Glomerular endothelial cell (primary cell): ENCODE results near the gene BCL2L1. TPM values are rescaled to one million over a fixed set of nuclear protein-coding genes. Genes with fewer than 3 reads are reported as not detected.

Experiments
- DNase-seq: peaks from one replicate; pipeline ENCODE4 v3.0.0-alpha.2; 2011; ENCODE audit warnings: low read depth, low spot score; ENCODE audit errors: extremely low read depth
- total RNA-seq: library from RNA; depleted of rRNA; stranded (reverse); fragments of >200 nt; gene quantifications from 2 replicates; pipeline ENCODE4 v1.2.3, GENCODE V29; 2015

The BCL2L1 gene
- total RNA-seq, 1 donor from 2014 or later, result 143 TPM

DNA sequence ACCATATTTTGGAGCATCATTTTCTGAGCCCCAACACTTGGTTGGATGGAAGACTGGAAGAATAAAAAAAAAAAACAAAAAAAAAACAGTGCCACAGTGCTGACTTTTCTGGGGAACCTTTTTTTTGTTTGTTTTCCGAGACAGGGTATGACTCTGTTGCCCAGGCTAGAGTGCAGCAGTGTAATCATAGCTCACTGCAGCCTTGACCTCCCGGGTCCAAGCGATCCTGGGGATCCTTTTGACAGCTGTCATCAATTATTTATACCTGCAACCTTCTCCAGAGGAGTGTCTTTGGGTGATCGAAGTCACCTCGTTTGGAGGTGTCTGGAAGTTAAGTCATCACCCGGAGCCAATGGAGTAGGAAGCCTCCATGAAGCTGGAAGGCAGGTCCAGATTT, 8.7 kb upstream of the BCL2L1 start:
- no peak for DNase-seq

DNA sequence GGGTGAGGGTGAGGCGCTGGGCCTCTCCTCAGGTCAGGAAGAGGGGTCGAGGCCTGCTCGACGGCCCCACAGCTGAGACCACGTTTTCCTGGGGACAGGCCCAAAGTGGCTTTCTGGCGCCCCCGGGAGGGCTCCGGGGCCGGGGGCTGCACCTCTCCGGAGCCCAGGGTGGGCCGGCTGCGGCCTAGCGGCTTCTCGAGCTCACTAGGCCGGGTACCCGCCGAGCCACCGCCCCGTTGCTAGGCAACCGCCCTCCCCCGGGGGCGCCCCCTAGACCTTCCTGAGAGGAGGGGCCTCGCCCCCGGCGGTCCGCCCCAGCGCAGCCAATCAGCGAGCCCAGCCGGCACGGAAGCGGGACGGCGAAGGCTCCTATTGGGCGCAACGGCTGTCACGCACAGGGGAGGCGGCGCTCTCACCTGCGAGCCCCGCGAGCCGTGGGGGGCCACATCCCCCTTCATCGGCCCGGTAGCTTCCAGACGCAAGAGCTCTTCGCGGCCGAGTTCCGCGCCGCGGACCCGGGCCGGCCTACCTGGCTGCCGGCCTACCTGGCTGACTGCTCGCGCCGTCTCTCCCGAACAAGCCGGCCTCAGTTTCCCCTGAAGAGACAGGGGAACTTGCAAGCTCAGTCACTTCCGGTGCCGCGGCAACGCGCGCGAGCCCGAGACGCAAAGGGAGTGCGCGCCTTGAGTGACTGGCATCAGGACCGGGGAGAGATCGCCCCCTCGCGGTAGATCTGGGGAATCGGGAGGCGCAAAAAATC, 831 bp upstream of the BCL2L1 start:
- DNase-seq, result no peak

DNA sequence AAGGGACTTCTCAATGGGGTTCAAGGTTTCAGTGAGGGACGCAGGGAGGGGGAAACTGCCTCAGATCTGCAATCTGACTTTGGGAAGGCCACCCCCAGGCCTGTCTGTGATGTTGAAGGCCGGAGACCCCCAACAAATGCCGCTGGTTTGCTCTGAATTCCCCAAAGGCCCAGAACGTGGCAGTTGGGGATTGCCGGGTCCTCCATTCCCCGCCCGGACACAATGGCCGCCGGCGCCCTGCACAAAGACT, 326 bp upstream of the BCL2L1 start:
- no peak for DNase-seq

DNA sequence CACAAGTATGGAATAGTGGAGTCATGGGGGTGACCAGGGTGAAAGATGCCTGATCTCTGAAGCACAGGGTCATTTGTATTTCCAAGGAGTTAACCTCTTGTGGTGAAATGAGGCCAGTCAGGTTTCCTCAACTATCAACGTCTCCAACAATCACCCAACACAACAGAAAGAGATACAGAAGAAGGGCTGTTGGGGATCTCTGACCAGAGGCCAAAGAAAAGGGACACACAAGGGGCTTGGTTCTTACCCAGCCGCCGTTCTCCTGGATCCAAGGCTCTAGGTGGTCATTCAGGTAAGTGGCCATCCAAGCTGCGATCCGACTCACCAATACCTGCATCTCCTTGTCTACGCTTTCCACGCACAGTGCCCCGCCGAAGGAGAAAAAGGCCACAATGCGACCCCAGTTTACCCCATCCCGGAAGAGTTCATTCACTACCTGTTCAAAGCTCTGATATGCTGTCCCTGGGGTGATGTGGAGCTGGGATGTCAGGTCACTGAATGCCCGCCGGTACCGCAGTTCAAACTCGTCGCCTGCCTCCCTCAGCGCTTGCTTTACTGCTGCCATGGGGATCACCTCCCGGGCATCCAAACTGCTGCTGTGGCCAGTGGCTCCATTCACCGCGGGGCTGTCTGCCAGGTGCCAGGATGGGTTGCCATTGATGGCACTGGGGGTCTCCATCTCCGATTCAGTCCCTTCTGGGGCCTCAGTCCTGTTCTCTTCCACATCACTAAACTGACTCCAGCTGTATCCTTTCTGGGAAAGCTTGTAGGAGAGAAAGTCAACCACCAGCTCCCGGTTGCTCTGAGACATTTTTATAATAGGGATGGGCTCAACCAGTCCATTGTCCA, 1.0 kb downstream of the BCL2L1 start:
- DNase-seq, result no peak

DNA sequence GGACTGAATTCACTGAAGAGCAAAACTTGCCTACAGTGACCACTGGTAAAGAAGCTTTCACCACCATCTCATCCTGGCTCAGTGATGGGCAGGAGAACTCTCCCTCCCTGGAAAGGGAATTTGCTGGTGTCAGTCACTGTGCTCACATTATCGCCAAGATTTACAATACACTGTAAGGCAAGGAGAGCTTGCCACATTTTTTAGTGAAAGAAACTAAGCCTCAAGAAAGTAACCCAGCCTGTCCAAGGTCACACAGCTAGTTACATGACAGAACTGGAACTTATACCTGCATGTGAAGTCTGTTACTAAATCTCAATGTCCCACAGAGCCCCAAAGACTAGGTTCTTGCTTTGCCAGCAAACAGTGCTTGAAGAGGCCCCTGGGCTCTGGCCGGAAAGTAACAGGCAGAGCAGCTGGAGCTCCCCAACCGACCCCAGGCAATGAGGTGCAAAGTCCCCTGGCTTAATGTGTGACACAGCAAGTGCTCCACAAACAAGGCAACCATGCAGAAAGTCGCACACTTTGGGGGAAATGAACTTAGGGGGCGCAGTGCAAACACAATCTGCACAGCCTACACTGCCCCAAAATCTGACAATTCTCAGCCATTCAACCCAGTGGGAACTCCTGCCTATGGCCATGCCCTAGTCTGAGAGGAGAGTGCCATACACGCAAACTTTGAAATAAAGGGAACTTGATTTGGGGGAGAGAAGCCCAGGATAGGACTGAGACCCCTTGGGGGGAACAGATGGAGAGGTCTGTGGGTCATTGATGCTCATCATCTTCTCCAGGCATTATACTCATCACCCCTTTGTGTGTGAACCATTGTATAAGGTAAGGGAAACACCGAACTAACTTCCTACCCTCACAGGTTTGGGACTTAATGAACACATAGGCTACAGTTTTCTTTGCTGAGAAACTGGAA, 1.9 kb downstream of the BCL2L1 start:
- no peak for DNase-seq

DNA sequence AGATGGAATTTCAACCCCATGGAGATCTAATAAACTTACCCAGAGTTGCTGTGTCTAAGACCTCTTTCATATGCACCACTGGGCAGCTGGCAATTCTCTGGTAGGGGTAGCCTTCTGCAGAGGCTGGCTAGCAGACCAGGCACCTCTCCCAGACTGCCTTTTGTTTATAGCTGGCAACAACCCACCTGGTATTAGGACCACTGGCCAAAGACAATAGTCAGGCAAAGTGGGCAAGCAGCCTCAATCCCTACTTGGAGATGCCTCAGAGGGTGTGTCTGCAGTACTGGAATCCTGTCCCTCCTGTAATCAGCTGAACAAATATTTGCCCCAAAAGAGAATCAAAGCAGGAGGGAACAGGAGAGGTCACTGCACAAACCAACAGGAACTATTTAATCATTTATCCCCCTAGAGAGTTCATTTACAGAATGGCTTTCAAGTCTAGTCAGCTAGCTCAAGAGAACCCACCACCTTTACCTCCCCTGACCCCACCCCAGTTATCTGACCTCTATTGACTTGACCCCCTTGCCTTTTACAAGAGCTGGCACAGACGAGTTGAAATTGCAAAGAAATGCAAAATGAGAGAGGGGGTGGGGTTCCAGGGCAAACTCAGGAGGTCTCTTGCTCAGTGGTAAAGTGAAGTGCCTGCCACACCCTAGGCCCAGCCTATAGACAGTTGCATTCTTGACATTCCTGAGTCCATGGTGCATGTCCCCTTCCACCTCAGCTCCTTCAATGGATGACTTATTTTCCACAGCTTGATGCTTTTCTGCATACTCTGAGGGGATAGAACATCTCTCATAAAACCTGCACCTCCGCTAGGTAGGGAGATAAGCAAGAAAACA, 2.8 kb downstream of the BCL2L1 start:
- DNase-seq, result no peak

DNA sequence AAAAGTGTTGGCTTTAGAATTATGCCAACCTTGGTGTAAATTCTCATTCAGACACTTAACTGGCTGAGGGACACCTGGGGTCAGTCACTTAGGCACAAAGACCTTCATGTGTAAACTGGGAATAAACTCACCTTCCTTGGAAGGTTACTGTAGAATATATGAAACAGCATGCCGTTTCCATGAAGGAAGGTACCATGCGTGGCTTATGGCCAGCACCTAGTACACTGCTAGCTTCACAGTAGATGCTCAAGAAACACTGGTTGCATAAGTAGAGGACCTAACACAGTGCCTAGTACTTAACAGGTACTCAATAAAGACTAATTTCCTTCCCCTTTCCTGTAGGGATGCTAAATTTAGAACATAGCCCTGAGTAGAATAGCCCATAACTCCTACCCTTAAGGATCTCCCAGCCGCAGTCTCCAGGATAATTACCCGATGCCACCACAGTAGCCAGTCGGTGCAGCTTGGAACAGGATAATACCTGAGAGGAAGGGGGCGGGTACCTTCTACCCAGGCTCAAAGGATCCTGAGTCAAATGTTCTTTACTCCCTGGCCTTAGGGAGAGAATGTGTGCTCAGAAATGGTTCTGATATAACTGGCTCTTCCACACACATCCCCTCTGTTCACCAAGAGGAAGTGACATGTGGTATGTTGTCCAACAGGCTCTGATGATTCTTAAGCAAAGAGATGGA, 3.6 kb downstream of the BCL2L1 start:
- DNase-seq, result no peak

DNA sequence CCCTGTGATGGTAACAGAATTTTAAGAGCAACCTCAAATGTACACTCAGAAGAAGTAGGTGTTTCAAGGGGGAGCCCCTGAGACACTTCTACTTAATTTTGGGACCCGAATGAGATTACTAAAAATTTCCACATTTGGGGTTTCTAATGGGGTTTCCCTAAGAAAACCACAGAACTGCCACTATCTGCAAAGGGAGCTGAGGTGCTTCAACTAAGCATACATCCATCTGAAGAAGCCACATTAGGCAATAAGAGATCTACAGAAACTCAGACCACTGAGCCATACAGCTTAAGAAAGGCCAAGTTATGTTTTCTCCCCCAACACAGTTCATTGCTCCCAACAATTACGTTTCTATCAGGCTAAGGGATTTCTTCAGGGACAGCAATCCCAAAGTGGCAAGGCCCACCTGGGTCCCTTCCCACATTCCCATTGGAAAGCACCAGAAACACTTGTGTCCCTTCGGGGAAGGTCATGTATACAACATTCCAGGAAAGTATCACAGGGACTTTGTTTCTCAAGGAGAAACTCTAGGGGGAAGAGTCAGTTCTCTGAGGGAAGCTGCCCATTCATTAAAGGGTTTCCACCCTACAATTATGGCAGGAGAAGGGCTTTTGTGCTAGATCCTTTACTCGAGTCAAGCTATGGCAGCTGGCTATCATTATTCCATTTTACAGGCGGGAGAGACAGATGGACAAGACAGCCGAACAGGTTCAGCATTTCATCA, 5.0 kb downstream of the BCL2L1 start:
- no peak for DNase-seq

DNA sequence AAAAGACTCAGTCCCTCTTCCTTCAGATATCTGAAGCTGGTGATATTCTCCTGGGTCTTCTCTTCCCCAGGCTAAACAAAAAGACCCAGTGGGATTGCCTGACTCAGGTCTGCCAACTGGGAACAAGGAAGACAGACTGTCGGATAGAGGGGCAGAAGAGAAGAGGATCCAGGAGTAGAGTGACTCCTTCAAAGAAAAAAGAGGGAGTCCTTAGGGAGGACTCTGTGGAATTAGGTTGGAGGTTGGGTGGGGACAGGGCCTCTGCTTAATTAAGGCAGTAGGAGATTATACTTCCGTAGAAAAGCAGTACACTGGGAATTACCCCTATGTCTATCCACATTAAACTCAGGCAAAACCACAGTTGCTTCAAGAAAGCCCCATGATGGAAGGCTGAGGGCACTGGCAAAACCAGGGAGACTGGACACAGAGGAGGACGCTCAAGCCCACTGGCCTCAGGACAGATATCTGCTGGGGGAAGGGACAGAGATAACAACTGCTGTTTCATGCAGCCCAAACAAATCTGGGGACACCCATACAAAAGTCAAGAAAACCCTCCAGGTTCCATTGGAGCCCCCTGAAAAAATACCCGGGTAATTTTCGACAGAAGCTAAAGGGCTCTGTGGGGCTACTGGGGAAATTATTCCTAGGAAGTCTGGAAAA, 5.7 kb downstream of the BCL2L1 start:
- DNase-seq, result no peak

DNA sequence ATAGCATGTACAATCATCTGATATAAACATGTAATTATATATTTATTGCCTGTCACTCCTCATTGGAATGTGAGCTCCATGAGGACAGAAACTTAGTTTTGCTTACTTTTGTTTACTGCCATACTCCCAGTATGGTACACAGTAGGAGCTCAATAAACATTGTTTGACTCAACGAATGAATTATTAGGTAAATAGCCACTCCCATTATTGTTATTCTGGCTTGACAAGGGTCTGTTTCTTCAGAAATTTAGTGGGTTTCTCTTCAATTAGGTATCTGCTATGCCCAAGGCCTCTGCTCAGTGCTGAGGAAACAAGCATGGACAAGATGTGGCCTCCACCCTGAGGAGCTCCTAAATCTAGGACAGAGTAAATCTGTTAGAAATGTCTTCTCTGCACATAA, 6.3 kb downstream of the BCL2L1 start:
- DNase-seq, result no peak

DNA sequence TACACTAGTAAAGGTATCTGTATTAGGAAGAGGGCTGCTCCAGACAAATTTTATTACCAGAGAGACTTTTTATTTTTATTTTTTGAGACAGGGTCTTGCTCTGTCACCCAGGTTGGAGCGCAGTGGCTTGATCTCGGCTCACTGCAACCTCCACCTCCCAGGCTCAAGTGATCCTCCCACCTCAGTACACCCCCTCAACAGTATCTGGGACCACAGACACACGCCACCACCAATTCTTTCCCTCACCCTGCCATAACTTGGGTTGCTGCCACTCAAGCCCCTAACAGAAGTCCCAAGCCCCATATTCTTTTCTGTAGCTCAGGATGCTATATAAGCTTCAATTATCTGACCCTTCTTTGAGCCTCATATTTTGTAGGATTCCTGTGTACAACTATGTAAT, 6.9 kb downstream of the BCL2L1 start:
- DNase-seq, result no peak

DNA sequence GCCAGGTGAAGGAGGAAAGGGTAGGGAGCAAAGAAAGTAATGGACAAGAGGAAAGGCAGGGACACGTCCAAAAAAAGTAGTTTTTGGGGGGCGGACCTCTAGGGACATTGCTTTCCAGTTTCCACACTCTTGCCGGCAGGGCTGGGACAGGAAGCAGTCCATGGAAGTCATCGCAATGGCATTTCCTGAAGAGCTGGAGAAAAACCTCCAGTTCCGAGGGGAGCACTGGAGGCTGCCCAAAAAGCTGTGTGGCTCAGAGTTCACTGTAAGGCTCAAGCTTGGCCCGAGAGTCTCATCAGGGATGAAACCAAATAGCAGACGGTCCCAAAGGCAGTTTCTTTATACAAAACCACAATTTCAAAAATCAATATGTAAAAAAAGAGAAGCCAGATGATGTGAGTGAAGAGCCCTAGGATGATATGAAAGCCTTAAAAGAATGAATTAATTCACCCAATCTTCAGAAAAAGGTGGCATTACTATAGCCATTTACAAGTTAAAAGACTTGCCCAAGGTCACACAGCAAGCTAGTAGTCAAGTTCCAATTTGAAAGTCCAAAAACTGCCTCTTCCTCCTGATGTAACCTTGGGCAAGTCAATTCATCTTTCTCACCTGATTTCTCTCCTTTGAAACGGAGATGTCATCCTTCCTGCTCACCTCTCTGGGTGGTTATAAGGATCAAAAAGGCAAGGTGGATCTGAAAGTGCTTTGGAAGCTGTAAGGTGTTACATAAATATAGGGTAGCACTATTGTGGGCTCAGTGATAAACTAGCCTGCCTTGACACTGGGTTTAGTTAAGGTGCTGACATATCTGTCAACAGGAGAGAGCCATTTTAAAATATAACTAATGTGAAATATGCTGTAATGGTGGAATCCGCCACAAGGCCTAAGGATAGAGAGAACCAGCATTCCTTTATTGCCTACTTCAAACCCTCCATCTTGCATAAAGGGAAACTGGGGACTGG, 9.1 kb downstream of the BCL2L1 start:
- DNase-seq, result no peak

DNA sequence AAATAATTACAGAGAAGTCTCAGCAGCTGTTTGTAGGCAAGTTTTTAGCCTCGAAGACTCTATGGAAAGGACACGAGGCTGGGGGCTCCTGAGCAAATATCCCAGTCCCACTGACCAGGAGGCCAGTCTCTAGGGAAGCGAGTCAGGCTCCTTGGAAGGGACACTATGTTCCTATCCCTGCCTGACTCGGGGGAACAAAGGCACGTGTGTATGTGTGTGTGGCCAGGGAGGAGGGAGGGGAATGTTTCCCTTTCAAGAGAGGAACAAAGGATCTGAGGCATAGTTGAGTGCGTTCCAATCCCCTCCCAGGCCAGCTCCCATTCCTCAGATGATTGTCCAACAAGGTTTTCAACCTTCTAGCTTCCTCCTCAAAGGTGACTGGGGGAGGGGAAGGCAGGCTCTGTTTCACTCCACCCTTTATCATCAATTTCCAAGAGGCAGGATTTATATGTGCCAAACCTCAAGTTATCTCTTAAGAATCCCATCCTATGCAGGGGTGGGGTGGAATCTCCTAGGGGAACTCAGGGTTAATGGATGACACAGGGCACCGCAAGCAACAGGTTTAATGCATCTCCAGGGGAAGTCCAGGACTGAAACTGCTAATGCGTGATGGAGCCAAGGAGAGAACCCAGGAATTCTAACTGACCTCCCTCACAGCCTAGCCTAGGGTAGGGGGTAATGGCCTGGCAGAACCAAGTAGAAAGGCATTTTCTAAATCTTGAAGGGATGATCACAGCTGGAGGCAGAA, 9.9 kb downstream of the BCL2L1 start:
- no peak for DNase-seq

DNA sequence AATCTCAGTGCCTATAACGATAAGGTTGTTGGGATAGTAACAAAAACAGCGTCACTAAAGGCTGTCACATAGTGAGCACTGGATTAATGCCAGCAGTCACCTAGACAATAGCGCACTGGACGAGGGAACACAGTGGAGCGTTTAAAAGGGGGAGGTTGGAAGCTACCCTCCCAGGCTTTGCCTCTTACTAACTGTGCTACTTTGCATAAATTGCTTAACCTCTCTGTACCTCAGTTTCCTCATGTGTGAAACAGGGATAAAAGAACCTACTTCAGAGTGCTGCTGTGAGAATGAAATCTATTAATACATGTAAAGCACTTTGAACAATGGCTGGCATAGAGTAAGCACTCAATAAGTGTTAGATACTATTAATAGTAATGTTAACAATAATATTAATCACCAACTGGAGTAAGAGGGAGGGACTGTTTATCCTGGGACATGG, 10.5 kb downstream of the BCL2L1 start:
- no peak for DNase-seq

DNA sequence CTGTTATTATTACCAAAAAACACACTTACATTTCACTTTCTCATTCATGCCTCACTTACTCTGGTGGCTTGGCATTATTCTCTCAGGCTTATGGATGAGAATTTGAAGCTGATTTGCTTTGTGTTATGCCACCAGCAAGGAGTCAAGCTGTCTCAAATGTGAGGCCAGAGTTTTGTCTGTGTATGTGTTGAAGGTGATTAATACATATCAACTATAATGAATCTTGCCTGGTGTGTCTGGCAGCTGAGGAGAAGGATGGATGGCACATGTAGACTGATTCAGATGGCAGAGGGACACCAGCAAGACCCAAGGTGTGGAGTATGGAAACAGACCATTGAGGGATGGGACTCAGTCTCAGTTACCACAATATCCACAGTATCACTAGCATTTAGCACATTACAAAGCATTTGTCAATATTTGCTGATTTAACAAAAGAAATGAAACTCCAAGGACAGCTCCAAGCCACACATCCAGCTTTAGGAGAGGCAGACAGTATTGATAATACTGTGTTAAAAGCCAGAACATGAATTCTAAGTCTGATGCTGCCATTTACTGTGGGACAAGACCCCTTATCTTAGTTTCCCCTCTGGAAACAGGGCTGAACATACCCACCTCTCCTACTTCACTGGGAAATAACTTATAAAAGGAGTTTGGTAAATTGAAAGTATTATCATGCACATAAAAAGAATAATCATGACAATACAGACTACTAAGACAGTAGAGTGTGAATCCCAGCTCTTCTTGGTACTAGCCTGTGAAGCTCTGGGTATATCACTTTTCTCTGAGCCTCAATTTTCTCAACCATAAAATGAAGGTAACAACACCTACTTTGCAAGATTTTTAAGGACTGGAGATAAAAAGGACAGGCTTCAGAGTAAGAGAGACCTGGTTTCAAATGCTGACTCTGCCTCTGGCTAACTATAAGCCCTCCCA, 11.2 kb downstream of the BCL2L1 start:
- DNase-seq, result no peak
